Stomach (tissue), 9 donors: ENCODE data around the gene OGFRL1. TPM values are rescaled to one million over a fixed set of nuclear protein-coding genes. Genes with fewer than 3 reads are reported as not detected.

ENCODE experiments used
- DNase-seq, 2 donors: peaks; one replicate each; pipeline versions ENCODE4 v3.0.0 to v3.0.0-alpha.2; 2013 to 2019
- H3K27ac ChIP-seq, 5 donors: fragments of 200-600 bp in 4 of 5; sonication (generic) in 4 of 5; one replicate each; pipeline ENCODE4 v1.5.1; 2013 to 2019; ENCODE audit warnings: mild to moderate bottlenecking in 1 of 5, moderate library complexity in 1 of 5
- H3K27me3 ChIP-seq, 3 donors: fragments of 200-600 bp; sonication (generic); one replicate each; pipeline ENCODE4 v1.5.1; 2017 to 2019; ENCODE audit warnings: mixed run types in 1 of 3
- H3K36me3 ChIP-seq, 4 donors: fragments of 200-600 bp; sonication (generic); 1 replicate in 3 of 4; 2 replicates in 1 of 4; pipeline ENCODE4 v1.5.1; 2016 to 2019
- H3K4me1 ChIP-seq, 4 donors: fragments of 200-600 bp; sonication (generic); one replicate each; pipeline ENCODE4 v1.5.1; 2016 to 2019
- H3K4me3 ChIP-seq, 4 donors: fragments of 200-600 bp; sonication (generic) in 3 of 4; one replicate each; pipeline ENCODE4 v1.5.1; 2016 to 2019; ENCODE audit warnings: mild to moderate bottlenecking in 1 of 4
- H3K9me3 ChIP-seq, 4 donors: fragments of 200-600 bp; sonication (generic); one replicate each; pipeline ENCODE4 v1.5.1; 2016 to 2019
- EP300 ChIP-seq: sonication (generic); formaldehyde crosslinking; IDR thresholded peaks from one replicate; pipeline ENCODE4 v1.6.1; 2017; ENCODE audit warnings: antibody characterized with exemption
- POLR2A ChIP-seq, 4 donors: fragments of 450-650 bp; IDR thresholded peaks; one replicate each; pipeline ENCODE4 v1.6.1; 2016; ENCODE audit warnings: antibody characterized with exemption in 4 of 4, control low read depth in 2 of 4, mild to moderate bottlenecking in 1 of 4, moderate library complexity in 1 of 4
- POLR2AphosphoS5 ChIP-seq, 3 donors: sonication (generic); formaldehyde crosslinking; IDR thresholded peaks; one replicate each; pipeline ENCODE4 v1.6.1; 2016; ENCODE audit warnings: antibody characterized with exemption in 3 of 3
- WGBS, 5 donors: extraction: QIAGEN DNeasy Blood & Tissue Kit in 3 of 5; methylation state at CpG; one replicate each; pipeline versions ENCODE4 v1.1.5 to v1.1.7; 2013 to 2018; 5-methylcytosine and 5-hydroxymethylcytosine counted together
- intact Hi-C: fragments of 100-400 bp; cut with DNase I; formaldehyde crosslinking; loops from one replicate; pipeline ENCODE4 v1.15.1; 2023; ENCODE audit warnings: low total_unique reads
- polyA plus RNA-seq, 3 donors: library from polyadenylated mRNA; stranded (reverse); fragments of 200-250 nt; gene quantifications; one replicate each; pipeline ENCODE4 v1.2.3, GENCODE V29; 2013
- total RNA-seq, 5 donors: library from RNA; depleted of rRNA; stranded (reverse); fragments of >200 nt; gene quantifications; one replicate each; pipeline versions ENCODE4 v1.1.0 to v1.2.3, GENCODE V29; 2014 to 2016
- TF ChIP-seq, protein P1 (sequence below), 7 experiments: fragments of 450-650 bp in 4 of 7; fragments of 200-600 bp in 3 of 7; sonication (generic) in 3 of 7; IDR thresholded peaks; one replicate each; pipeline ENCODE4 v1.5.1; 2016 to 2019; ENCODE audit warnings: antibody characterized with exemption in 7 of 7, control low read depth in 2 of 7, mild to moderate bottlenecking in 1 of 7
- donor health status: healthy with polysubstance abuse.
- donor health status: Bipolar disorder and iron deficiency.
- donor health status: healthy.

OGFRL1 gene
- total and polyA plus RNA-seq, 8 donors, result 2.6 to 27.0 (median 13.3) TPM

DNA sequence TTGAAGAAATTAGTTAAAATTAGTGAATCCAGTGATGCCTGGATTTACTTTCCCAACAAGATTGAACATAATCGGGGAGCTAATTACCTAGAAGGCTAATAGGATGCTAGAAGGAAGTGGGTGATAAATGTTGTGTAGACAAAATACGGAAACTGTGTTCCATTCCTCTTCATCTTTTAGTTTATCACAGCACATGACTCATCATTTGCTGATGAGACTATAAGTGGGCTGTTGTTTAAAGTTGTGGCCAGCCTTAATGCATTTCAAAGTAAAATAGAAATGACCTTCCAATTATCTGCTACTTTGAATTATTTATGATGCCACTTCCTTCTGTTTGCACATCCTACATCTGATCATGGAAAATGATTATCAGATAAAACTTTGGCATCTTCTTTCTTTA is 43.4 kb downstream of the OGFRL1 start:
- DNase-seq, result no peak
- Histone ChIP-seq H3K27me3 (no peaks in the 10 kb centered on the region), H3K36me3 (no peaks in the 10 kb centered on the region), H3K27ac (no peak overlapping the region), H3K4me3 (no peak overlapping the region), H3K9me3 (no peaks in the 10 kb centered on the region), H3K4me1 (peaks cover 0 to 5% (median 2%) of the 10 kb centered on the region in 4 donors)
- intact Hi-C loops, result no loop called here
- TF ChIP-seq, protein P1, sequence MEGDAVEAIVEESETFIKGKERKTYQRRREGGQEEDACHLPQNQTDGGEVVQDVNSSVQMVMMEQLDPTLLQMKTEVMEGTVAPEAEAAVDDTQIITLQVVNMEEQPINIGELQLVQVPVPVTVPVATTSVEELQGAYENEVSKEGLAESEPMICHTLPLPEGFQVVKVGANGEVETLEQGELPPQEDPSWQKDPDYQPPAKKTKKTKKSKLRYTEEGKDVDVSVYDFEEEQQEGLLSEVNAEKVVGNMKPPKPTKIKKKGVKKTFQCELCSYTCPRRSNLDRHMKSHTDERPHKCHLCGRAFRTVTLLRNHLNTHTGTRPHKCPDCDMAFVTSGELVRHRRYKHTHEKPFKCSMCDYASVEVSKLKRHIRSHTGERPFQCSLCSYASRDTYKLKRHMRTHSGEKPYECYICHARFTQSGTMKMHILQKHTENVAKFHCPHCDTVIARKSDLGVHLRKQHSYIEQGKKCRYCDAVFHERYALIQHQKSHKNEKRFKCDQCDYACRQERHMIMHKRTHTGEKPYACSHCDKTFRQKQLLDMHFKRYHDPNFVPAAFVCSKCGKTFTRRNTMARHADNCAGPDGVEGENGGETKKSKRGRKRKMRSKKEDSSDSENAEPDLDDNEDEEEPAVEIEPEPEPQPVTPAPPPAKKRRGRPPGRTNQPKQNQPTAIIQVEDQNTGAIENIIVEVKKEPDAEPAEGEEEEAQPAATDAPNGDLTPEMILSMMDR (IDR thresholded peaks at IDR 0.05), result no peak
- TF ChIP-seq POLR2AphosphoS5 (IDR thresholded peaks at IDR 0.05), result no peak
- no peak for TF ChIP-seq POLR2A (IDR thresholded peaks at IDR 0.05)
- no peak for TF ChIP-seq EP300
- 74 to 90% (median 84%) methylated on average over 2 of the region's 2 CpGs for WGBS, 5 donors

DNA sequence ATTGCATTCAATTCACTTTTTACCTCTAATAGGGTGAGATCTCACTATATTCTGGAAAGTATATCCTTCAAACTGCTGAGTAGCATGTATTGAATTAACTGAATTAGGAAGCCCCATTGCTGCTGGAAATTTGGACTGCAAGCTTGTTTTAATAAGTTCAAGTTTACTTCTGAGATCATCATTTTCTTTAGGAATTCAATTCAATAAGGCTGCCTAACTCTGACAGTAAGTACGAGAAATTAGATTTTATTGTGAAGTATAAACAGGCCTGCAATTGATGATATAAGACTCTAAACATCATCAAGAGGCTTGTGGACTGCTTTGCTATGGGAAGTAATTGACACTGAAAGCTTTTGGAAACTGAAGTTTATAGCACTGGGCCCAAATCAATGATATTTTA is 44.4 kb downstream of the OGFRL1 start:
- intact Hi-C loops, result no loop called here
- Histone ChIP-seq H3K27ac (no peak overlapping the region), H3K27me3 (no peaks in the 10 kb centered on the region), H3K4me1 (peaks cover 0 to 5% (median 2%) of the 10 kb centered on the region in 4 donors), H3K4me3 (no peak overlapping the region), H3K36me3 (no peaks in the 10 kb centered on the region), H3K9me3 (no peaks in the 10 kb centered on the region)
- DNase-seq, result no peak
- WGBS, 5 donors, result 87 to 96% (median 89%) methylated on average over 1 of the region's 1 CpG
- TF ChIP-seq, protein P1 (IDR thresholded peaks at IDR 0.05), result no peak
- TF ChIP-seq POLR2AphosphoS5 (IDR thresholded peaks at IDR 0.05) (no peak), EP300 (no peak), POLR2A (IDR thresholded peaks at IDR 0.05) (no peak)

DNA sequence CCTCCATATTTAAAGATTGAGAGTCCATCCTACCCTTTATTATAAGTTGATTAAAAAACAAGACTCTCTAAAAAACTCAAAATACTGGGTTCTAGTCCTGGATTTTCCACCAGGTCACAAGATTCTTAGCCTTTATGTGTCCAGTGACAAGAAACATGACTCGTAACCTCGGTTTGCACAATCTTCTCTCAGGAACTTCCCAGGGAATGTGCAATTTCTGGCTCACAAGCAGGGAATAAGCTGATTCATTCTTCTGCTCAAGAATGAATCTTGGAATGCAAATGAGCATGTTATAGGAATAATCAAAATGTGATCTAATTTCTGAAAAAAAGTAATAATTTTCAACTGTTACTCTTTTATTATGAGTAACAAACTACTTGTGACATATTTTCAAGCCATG is 45.1 kb downstream of the OGFRL1 start:
- TF ChIP-seq EP300 (no peak), POLR2AphosphoS5 (IDR thresholded peaks at IDR 0.05) (no peak), POLR2A (IDR thresholded peaks at IDR 0.05) (no peak)
- TF ChIP-seq, protein P1 (IDR thresholded peaks at IDR 0.05), result no peak
- DNase-seq, result no peak
- 65 to 84% (median 82%) methylated on average over 2 of the region's 2 CpGs for WGBS, 5 donors
- no peak overlapping the region for H3K27ac ChIP-seq
- peaks cover 0 to 5% (median 2%) of the 10 kb centered on the region in 4 donors for H3K4me1 ChIP-seq
- H3K27me3 ChIP-seq, result no peaks in the 10 kb centered on the region
- no peaks in the 10 kb centered on the region for H3K36me3 ChIP-seq
- H3K4me3 ChIP-seq, result no peak overlapping the region
- no peaks in the 10 kb centered on the region for H3K9me3 ChIP-seq
- intact Hi-C loops, result no loop called here

DNA sequence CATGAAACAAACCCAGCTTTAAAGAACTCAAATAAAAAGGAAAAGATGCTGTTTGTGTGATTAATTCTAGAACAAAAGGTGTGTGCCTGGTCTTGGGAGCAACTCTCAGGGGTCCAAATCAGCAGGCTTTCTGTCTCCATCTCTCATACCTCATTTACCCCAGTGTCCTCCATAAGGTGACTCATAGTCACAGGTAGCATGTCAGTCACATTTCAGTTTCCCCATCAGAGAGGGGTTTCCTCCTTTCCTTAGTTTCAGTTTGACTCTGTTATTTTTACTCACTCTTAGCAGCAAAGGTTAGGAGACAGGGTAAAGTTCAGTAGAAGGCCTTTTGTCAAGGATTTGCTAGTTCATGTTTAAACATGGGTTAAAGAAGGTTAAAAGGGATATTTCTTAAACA is 46.2 kb downstream of the OGFRL1 start:
- no peaks in the 10 kb centered on the region for H3K9me3 ChIP-seq
- TF ChIP-seq POLR2A (IDR thresholded peaks at IDR 0.05), result no peak
- TF ChIP-seq EP300, result no peak
- TF ChIP-seq POLR2AphosphoS5 (IDR thresholded peaks at IDR 0.05), result no peak
- TF ChIP-seq, protein P1 (IDR thresholded peaks at IDR 0.05), result no peak
- H3K4me1 ChIP-seq, result peaks cover 0 to 5% (median 2%) of the 10 kb centered on the region in 4 donors
- intact Hi-C loops, result no loop called here
- no peaks in the 10 kb centered on the region for H3K36me3 ChIP-seq
- DNase-seq, result no peak
- H3K27ac ChIP-seq, result no peak overlapping the region
- no peaks in the 10 kb centered on the region for H3K27me3 ChIP-seq
- no peak overlapping the region for H3K4me3 ChIP-seq
